Smooth muscle cell (in vitro differentiated cells): ENCODE results near the gene CLRN1. TPM values are rescaled to one million over a fixed set of nuclear protein-coding genes. Genes with fewer than 3 reads are reported as not detected.
"Not testable (repeated sequence)": the region's sequence is repeated elsewhere in the genome, so short reads cannot be mapped to it uniquely, and the experiment has no call there.

Source experiments
- DNase-seq: peaks from one replicate; lab custom pipeline; 2025; ENCODE audit not compliant: unreplicated experiment; lab: John Stamatoyannopoulos, UW
- H2AFZ ChIP-seq: fragments of 200-600 bp; sonication (generic); 2 replicates; pipeline ENCODE4 v1.6.0; 2016; ENCODE audit warnings: antibody characterized with exemption, low read depth, mild to moderate bottlenecking
- H3F3A ChIP-seq: fragments of 200-600 bp; sonication (generic); 2 replicates; pipeline ENCODE4 v1.6.0; 2017; ENCODE audit warnings: antibody characterized with exemption, low read depth
- H3K27ac ChIP-seq: fragments of 200-600 bp; sonication (generic); 2 replicates; pipeline ENCODE4 v1.5.1; 2016; ENCODE audit warnings: low read depth, mild to moderate bottlenecking
- H3K27me3 ChIP-seq: fragments of 200-600 bp; sonication (generic); 2 replicates; pipeline ENCODE4 v1.6.1; 2016; ENCODE audit warnings: low read depth, mild to moderate bottlenecking
- H3K36me3 ChIP-seq: fragments of 200-600 bp; sonication (generic); 2 replicates; pipeline ENCODE4 v1.5.1; 2016; ENCODE audit warnings: low read depth
- H3K4me1 ChIP-seq: fragments of 200-600 bp; sonication (generic); 2 replicates; pipeline ENCODE4 v1.5.1; 2016; ENCODE audit warnings: low read depth
- H3K4me2 ChIP-seq: fragments of 200-600 bp; sonication (generic); 2 replicates; pipeline ENCODE4 v1.6.0; 2016; ENCODE audit warnings: mild to moderate bottlenecking
- H3K4me3 ChIP-seq: fragments of 200-600 bp; sonication (generic); 2 replicates; pipeline ENCODE4 v1.5.1; 2016; ENCODE audit warnings: mild to moderate bottlenecking
- H3K79me2 ChIP-seq: fragments of 200-600 bp; sonication (generic); 2 replicates; pipeline ENCODE4 v1.6.0; 2016; ENCODE audit warnings: low read depth, mild to moderate bottlenecking
- H3K9ac ChIP-seq: fragments of 200-600 bp; sonication (generic); 2 replicates; pipeline ENCODE4 v1.6.0; 2016; ENCODE audit warnings: low read depth
- H3K9me3 ChIP-seq: fragments of 200-600 bp; sonication (generic); replicated peaks from 2 replicates; pipeline ENCODE4 v1.5.1; 2016; ENCODE audit warnings: low read depth
- H4K20me1 ChIP-seq: fragments of 200-600 bp; sonication (generic); 2 replicates; pipeline ENCODE4 v1.6.0; 2016; ENCODE audit warnings: low read depth
- CTCF ChIP-seq: fragments of 200-600 bp; sonication (generic); IDR thresholded peaks from 2 replicates; pipeline ENCODE4 v1.5.1; 2017; ENCODE audit warnings: borderline replicate concordance, mild to moderate bottlenecking, antibody characterized with exemption; ENCODE audit not compliant: insufficient read depth, poor library complexity, severe bottlenecking
- WGBS: methylation state at CpG from one replicate; pipeline ENCODE4 v1.1.7; 2016; ENCODE audit warnings: low lambda C conversion rate; 5-methylcytosine and 5-hydroxymethylcytosine counted together
- polyA plus RNA-seq: library from polyadenylated mRNA; unstranded; fragments of >200 nt; fragmentation: Nextera tagmentation; extraction: Ambion mirVana; gene quantifications from 2 replicates; pipeline ENCODE4 v1.2.1, GENCODE V29; 2016
- total RNA-seq: library from RNA; depleted of rRNA; stranded (reverse); fragments of >200 nt; gene quantifications from 2 replicates; pipeline ENCODE4 v1.2.3, GENCODE V29; 2014

Gene CLRN1
- total and polyA plus RNA-seq, 2 experiments from 2014 or later: not detected

- no peak overlapping the region for H3K27ac ChIP-seq
- no peak for DNase-seq
- no peak for TF ChIP-seq CTCF
- H3K9me3 ChIP-seq: no peaks in the 10 kb centered on the region
- no peaks in the 10 kb centered on the region for H4K20me1 ChIP-seq
- no peak overlapping the region for H3K9ac ChIP-seq
- H3K4me3 ChIP-seq: no peak overlapping the region
- H3K79me2 ChIP-seq: no peaks in the 10 kb centered on the region
- H2AFZ ChIP-seq: no peak overlapping the region
- H3K36me3 ChIP-seq: no peaks in the 10 kb centered on the region
- no peak overlapping the region for H3K4me2 ChIP-seq
- H3K4me1 ChIP-seq: no peaks in the 10 kb centered on the region
- H3K27me3 ChIP-seq: no peaks in the 10 kb centered on the region
- H3F3A ChIP-seq: no peaks in the 10 kb centered on the region
These were observed 24.2 kb upstream of the CLRN1 start for GRCh38 chr3:150996731-150997130.

GRCh38 chr3:150995510-150995909, 23.0 kb upstream of the CLRN1 start:
- H3F3A ChIP-seq: no peaks in the 10 kb centered on the region
- no peaks in the 10 kb centered on the region for H3K4me1 ChIP-seq
- H3K27ac ChIP-seq: no peak overlapping the region
- no peak for TF ChIP-seq CTCF
- H3K4me3 ChIP-seq: no peak overlapping the region
- DNase-seq: no peak
- no peak overlapping the region for H2AFZ ChIP-seq
- no peaks in the 10 kb centered on the region for H3K36me3 ChIP-seq
- no peaks in the 10 kb centered on the region for H3K9me3 ChIP-seq
- H3K9ac ChIP-seq: no peak overlapping the region
- H3K79me2 ChIP-seq: no peaks in the 10 kb centered on the region
- no peaks in the 10 kb centered on the region for H4K20me1 ChIP-seq
- H3K4me2 ChIP-seq: no peak overlapping the region
- no peaks in the 10 kb centered on the region for H3K27me3 ChIP-seq

- WGBS: 90% methylated on average over 2 of the region's 2 CpGs
- no peak overlapping the region for H3K4me2 ChIP-seq
- no peak for TF ChIP-seq CTCF
- no peak overlapping the region for H3K4me3 ChIP-seq
- no peaks in the 10 kb centered on the region for H3K36me3 ChIP-seq
- H3K9me3 ChIP-seq: no peaks in the 10 kb centered on the region
- DNase-seq: no peak
- H3K79me2 ChIP-seq: no peaks in the 10 kb centered on the region
- no peak overlapping the region for H2AFZ ChIP-seq
- no peaks in the 10 kb centered on the region for H4K20me1 ChIP-seq
- H3K27ac ChIP-seq: no peak overlapping the region
- H3K27me3 ChIP-seq: no peaks in the 10 kb centered on the region
- H3K9ac ChIP-seq: no peak overlapping the region
- H3F3A ChIP-seq: no peaks in the 10 kb centered on the region
- H3K4me1 ChIP-seq: no peaks in the 10 kb centered on the region
These were observed 16.7 kb upstream of the CLRN1 start for GRCh38 chr3:150989208-150989607.

DNA sequence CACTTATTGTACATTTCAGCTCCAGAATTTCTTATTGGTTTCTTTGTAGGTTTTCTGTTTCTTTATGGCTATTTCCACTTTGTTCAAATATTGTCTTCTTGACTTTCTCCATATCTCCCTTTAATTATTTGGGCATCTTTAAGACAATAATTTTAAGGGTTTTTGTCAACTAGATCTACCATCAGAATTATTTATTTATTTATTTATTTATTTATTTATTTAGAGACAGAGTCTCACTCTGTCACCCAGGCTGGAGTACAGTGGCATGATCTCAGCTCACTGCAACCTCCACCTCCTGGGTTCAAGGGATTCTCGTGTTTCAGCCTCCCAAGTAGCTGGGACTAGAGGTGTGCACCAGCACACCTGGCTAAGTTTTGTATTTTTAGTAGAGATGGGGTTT, 15.9 kb upstream of the CLRN1 start:
- H3K27ac ChIP-seq, DNase-seq, H4K20me1 ChIP-seq, H3K4me3 ChIP-seq, H3K27me3 ChIP-seq, H3K4me1 ChIP-seq, H3F3A ChIP-seq, H3K79me2 ChIP-seq, H3K36me3 ChIP-seq, H3K9me3 ChIP-seq, H3K4me2 ChIP-seq, H3K9ac ChIP-seq, H2AFZ ChIP-seq: not testable (repeated sequence)
- 97% methylated on average over 1 of the region's 1 CpG for WGBS
